Esophagus (tissue), 2 donors: ENCODE results near the gene DMGDH. TPM values are rescaled to one million over a fixed set of nuclear protein-coding genes. Genes with fewer than 3 reads are reported as not detected.
A peak's percentile ranks its signal among the peaks of the same experiment; 100 is the strongest.

Experiments used
- H3K27ac ChIP-seq, 2 donors: one replicate each; pipeline ENCODE4 v1.5.1; 2013; ENCODE audit warnings: low read depth in 2 of 2, mild to moderate bottlenecking in 2 of 2, inconsistent platforms in 1 of 2, low read length in 1 of 2, moderate library complexity in 1 of 2
- H3K27me3 ChIP-seq, 2 donors: one replicate each; pipeline ENCODE4 v1.6.1; 2013; ENCODE audit warnings: low read length in 2 of 2, control low read depth in 1 of 2, mild to moderate bottlenecking in 1 of 2; ENCODE audit not compliant: insufficient read depth in 2 of 2, control insufficient read depth in 1 of 2
- H3K36me3 ChIP-seq, 2 donors: one replicate each; pipeline ENCODE4 v1.6.1; 2013; ENCODE audit warnings: low read length in 1 of 2; ENCODE audit not compliant: control insufficient read depth in 2 of 2, insufficient read depth in 2 of 2
- H3K4me1 ChIP-seq, 2 donors: one replicate each; pipeline ENCODE4 v1.6.1; 2013; ENCODE audit warnings: low read length in 1 of 2; ENCODE audit not compliant: control insufficient read depth in 2 of 2, insufficient read depth in 2 of 2
- H3K4me3 ChIP-seq, 2 donors: one replicate each; pipeline ENCODE4 v1.5.1; 2013; ENCODE audit warnings: low read length in 2 of 2, mild to moderate bottlenecking in 2 of 2, low read depth in 1 of 2, moderate library complexity in 1 of 2
- H3K9me3 ChIP-seq, 2 donors: one replicate each; pipeline ENCODE4 v1.6.1; 2013; ENCODE audit warnings: mild to moderate bottlenecking in 2 of 2, low read depth in 1 of 2, low read length in 1 of 2, moderate library complexity in 1 of 2; ENCODE audit not compliant: control insufficient read depth in 2 of 2, insufficient read depth in 1 of 2
- WGBS, 2 donors: extraction: QIAGEN DNeasy Blood & Tissue Kit; methylation state at CpG; one replicate each; pipeline ENCODE4 v1.1.7; 2013; 5-methylcytosine and 5-hydroxymethylcytosine counted together
- polyA plus RNA-seq, 2 donors: library from polyadenylated mRNA; stranded (reverse); fragments of 200-250 nt; gene quantifications; one replicate each; pipeline ENCODE4 v1.2.3, GENCODE V29; 2013
- donor health status: healthy with polysubstance abuse.
- donor health status: Bipolar disorder and iron deficiency.

DMGDH gene
- polyA plus RNA-seq, 2 donors: 0.14 to 0.33 TPM

DNA sequence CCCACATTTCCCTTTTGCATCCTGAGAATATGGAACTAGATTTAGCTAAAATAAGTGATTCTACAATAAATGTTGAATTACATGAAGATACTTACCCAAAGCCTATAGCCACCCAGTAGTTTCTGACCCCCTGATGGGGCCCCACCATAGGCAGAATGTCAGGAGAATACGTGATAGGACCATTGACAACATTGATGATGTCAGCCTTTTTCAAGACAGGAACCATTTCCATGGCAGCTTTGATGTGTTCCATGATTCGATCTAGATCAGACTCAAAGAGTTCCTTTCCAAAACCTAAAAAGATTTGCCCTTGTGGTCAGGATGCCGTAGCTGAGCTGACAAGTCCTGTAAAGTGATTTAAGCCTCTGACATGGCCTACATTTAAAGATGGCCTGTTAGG lies 27.3 kb downstream of the DMGDH start:
- no peaks in the 10 kb centered on the region for H3K27me3 ChIP-seq
- H3K27ac ChIP-seq: no peak overlapping the region
- H3K9me3 ChIP-seq: no peaks in the 10 kb centered on the region
- H3K4me3 ChIP-seq: no peak overlapping the region
- H3K36me3 ChIP-seq: no peaks in the 10 kb centered on the region
- H3K4me1 ChIP-seq: no peaks in the 10 kb centered on the region
- WGBS, 2 donors: 83 to 89% methylated on average over 3 of the region's 3 CpGs

DNA sequence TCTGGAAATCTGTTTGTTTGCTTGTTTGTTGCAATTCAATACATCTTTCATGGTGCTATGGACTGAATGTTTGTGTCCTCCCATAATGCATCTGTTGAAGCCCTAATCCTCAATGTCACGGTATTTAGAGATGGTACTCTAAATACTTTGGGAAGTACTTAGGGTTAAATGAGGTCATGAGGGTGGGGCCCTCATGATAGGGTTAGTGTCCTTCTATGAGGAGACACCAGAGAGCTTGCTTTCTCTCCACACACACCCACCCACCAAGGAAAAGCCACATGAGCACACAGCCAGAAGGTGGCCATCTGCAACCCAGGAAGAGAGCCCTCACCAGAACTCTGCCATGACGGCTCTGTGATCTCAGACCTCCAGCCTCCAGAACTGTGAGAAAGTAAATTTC lies 32.7 kb downstream of the DMGDH start:
- H3K4me3 ChIP-seq: no peak overlapping the region
- no peaks in the 10 kb centered on the region for H3K27me3 ChIP-seq
- H3K27ac ChIP-seq: no peak overlapping the region
- no peaks in the 10 kb centered on the region for H3K36me3 ChIP-seq
- WGBS, 2 donors: 96 to 97% methylated on average over 2 of the region's 2 CpGs
- H3K9me3 ChIP-seq: peaks cover 0 to 2% of the 10 kb centered on the region in 2 donors
- no peaks in the 10 kb centered on the region for H3K4me1 ChIP-seq

DNA sequence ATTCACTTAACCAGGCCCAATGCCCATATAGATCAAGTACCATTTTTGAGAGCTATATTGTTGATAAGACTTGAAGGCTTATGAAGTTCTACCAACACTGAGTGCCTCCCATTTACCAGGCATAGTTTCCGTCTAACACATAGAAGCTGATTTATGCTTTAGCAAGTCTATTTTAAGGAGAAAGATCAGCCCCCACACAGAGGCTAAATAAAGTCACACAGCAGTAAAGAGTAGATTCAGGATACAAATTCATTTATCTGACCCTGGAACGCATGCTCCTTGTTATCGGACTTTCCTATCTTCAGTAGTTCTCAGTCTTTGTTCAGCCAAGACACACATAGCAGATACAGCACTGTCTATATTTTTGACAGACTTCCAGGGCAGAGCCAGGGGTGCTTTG lies 34.2 kb downstream of the DMGDH start:
- Histone ChIP-seq H3K27me3 (no peaks in the 10 kb centered on the region), H3K36me3 (no peaks in the 10 kb centered on the region), H3K4me1 (no peaks in the 10 kb centered on the region), H3K27ac (no peak overlapping the region), H3K4me3 (no peak overlapping the region), H3K9me3 (peaks cover 0 to 2% of the 10 kb centered on the region in 2 donors)
- 93 to 97% methylated on average over 3 of the region's 3 CpGs for WGBS, 2 donors

DNA sequence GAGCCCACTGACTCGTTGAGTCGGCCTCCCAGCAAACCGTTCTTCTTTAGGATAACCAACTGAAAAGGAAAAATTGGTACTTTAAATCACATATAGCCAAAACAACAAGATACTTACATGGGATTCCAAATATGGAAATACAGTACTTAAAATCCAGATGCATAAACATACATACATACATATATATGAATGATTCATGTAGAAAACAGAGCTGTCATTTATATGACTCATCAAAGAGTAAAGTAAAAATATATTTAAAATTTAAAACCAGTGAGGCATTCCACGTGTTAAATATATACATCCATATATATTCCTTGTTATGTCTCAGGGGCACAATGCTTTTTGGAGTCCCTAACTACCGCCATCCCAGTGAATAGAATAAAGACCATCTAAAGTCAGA lies 36.7 kb downstream of the DMGDH start:
- 92% methylated on average over 5 of the region's 5 CpGs for WGBS, 2 donors
- Histone ChIP-seq H3K4me1 (no peaks in the 10 kb centered on the region), H3K36me3 (no peaks in the 10 kb centered on the region), H3K27me3 (no peaks in the 10 kb centered on the region), H3K27ac (no peak overlapping the region), H3K4me3 (no peak overlapping the region), H3K9me3 (peaks cover 0 to 2% of the 10 kb centered on the region in 2 donors)

DNA sequence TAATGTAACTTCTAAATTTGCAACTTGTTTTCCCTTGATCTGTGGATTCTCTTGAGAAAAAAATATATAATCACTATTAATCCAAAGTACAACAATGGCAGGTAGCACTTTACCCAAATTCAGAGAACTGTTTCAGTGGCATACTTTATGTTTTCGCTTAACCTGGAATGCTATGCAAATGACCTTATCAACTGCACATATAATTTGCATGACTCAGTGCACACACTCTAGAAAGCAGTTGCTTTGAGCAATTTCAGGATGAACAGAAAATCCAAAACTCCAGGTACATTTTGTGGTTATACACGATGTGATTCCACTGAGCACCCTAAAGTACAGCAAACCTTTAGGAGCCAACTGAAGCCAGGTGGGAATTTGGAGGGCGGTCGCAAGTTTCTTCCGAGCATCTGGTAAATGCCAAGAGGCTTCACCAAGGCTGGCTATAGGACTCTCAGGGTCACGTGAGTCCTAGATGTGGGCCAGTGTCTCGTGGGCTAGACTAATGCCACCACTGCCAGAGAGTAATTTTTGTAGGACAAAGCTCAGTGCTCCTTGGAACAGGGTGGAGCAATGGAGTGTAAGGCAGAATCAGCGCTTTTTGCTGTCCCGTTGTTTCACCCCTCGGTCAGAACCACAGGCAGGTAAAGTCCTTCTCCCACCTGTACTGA lies 37.3 kb downstream of the DMGDH start:
- Histone ChIP-seq H3K27me3 (no peaks in the 10 kb centered on the region), H3K4me3 (no peak overlapping the region), H3K27ac (no peak overlapping the region), H3K9me3 (peaks cover 0 to 2% of the 10 kb centered on the region in 2 donors), H3K4me1 (no peaks in the 10 kb centered on the region), H3K36me3 (no peaks in the 10 kb centered on the region)
- WGBS, 2 donors: 91 to 94% methylated on average over 10 of the region's 10 CpGs

DNA sequence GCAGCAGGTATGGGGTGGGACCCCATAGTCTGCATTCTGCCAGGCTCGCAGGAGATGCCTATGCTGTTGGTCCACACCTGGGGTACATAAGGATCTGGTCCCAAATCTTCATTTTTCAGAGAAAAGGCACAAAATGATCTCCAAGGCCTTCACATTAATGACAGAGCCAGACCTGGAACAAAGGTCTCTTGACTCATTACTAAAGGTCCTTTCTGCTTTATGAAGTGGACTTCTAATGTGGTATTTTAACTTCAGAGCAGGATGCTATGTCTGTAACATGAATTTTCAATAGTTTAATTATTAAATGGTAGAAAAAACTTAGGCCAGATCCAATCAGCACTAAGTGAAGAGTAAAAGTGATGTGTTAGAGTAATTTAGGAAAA lies 38.0 kb downstream of the DMGDH start:
- H3K36me3 ChIP-seq: no peaks in the 10 kb centered on the region
- WGBS, 2 donors: 92 to 96% methylated on average over 1 of the region's 1 CpG
- H3K4me3 ChIP-seq: no peak overlapping the region
- H3K4me1 ChIP-seq: no peaks in the 10 kb centered on the region
- H3K9me3 ChIP-seq: no peaks in the 10 kb centered on the region
- no peaks in the 10 kb centered on the region for H3K27me3 ChIP-seq
- no peak overlapping the region for H3K27ac ChIP-seq

DNA sequence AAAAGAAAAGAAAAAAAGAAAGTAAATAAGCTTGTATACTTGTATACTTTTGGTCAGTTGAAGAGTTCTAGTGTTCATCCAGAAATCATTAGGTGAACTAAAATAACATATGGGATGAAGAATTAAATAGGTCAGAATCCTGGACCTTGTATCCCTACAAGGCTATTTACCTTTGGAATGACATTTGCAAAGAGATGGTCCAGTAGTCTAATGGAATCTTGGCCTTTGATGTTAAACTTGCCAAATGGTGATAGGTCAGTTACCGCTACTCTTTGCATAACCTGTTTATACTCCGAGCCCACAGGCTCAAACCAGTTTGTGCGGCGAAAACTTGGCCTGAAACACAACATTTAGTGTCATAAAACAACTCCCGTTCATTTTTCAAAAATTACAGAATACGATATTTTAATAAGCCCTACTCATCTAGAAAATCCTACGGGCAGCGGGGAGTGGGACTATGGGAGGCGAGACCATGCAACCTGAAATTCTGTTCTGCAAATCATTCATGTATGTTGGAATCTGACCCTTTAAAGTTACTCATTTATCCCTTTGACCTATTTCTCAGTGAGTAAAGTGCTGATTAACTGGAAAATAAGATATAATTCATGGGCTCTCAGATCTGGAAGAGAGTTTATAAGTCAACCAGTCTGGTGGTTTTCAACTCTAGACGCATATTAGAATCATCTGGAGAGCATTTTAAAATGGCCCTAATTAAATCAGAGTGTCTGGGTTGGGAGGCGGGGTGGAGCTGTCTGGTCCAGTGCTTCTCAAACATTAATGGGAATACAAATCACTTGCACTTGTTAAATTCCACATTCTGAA lies 38.6 kb downstream of the DMGDH start:
- no peaks in the 10 kb centered on the region for H3K36me3 ChIP-seq
- H3K27ac ChIP-seq: no peak overlapping the region
- H3K4me1 ChIP-seq: no peaks in the 10 kb centered on the region
- H3K4me3 ChIP-seq: no peak overlapping the region
- H3K9me3 ChIP-seq: no peaks in the 10 kb centered on the region
- no peaks in the 10 kb centered on the region for H3K27me3 ChIP-seq
- WGBS, 2 donors: 89 to 90% methylated on average over 11 of the region's 11 CpGs

DNA sequence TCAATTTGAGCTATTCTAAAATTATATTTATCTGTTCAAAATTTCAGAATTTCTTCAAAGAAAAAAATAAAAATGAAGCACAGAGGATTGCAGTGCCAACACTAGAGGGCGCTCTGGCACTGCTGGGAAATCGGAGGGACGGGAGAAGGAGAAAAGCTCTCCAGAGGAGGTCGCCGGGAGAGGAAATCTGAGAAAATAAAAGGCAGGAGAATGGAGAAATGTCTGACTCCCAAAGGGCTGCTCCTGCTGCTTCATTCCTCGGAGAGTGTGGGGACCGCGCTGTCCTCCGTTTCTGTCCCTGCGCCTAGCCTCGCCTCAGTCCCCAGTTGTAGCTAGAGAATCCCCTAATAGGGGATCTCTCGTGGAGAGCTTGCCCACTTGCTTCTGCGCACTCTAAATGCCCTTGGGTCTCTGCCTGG lies 44.4 kb downstream of the DMGDH start:
- no peaks in the 10 kb centered on the region for H3K4me1 ChIP-seq
- H3K4me3 ChIP-seq: peak overlapping the region in 1 of 2 donors; percentile 34
- whole genome bisulfite sequencing, 2 donors: 13 to 16% methylated on average over 13 of the region's 13 CpGs
- H3K9me3 ChIP-seq: no peaks in the 10 kb centered on the region
- H3K27ac ChIP-seq: no peak overlapping the region
- no peaks in the 10 kb centered on the region for H3K27me3 ChIP-seq
- no peaks in the 10 kb centered on the region for H3K36me3 ChIP-seq

DNA sequence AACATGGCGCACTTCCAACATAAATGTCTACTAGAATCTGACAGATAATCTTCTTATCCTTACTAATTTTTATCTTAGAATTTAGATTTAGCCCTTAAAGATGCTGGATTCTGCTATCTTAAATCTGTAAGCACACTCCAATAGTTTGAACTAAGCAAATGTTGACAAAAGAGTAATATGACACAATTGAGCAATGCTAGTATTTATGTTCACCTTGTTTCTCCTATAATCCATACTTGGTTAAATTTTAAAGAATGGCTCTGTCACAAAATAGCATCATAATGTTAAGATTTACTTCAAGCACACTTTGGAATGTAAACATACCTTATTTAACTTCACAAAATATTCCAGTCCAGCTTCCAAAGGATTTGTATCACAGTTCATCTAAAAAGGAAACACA lies 45.5 kb downstream of the DMGDH start:
- Histone ChIP-seq H3K27ac (no peak overlapping the region), H3K4me1 (no peaks in the 10 kb centered on the region), H3K27me3 (no peaks in the 10 kb centered on the region), H3K9me3 (no peaks in the 10 kb centered on the region), H3K36me3 (no peaks in the 10 kb centered on the region), H3K4me3 (no peak overlapping the region)
- 91 to 94% methylated on average over 1 of the region's 1 CpG for WGBS, 2 donors

DNA sequence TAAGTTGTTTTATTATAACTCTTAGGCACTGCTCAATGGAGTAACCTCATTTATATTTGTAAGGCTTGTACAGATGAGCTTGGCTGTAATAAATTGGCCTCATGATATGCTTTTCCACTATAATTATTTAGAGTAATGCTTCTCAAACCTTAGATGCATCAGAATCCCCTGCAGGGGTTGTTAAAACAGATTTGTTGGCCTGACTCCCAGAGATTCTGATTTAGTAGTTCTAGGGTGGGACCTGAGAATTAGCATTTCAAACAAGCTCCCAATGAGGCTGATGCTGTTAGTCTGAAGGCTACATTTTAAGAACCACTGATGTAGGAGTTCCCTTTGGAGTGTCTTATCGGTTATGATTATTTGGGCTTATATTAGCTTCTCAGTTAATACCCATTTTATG lies 46.1 kb downstream of the DMGDH start:
- Histone ChIP-seq H3K36me3 (no peaks in the 10 kb centered on the region), H3K27me3 (no peaks in the 10 kb centered on the region), H3K9me3 (no peaks in the 10 kb centered on the region), H3K4me1 (no peaks in the 10 kb centered on the region), H3K27ac (no peak overlapping the region), H3K4me3 (no peak overlapping the region)
- WGBS, 2 donors: 83 to 88% methylated on average over 1 of the region's 1 CpG
